Stimulated activated CD4-positive, alpha-beta T cell treated with anti-CD3 and anti-CD28 coated beads, Interleukin-2, amount 100 ng/mL, for 4 hours (primary cell): Measurements from ENCODE around the gene SLC38A2.
A peak's percentile ranks its signal among the peaks of the same experiment; 100 is the strongest.
"Not testable (repeated sequence)": the region's sequence is repeated elsewhere in the genome, so short reads cannot be mapped to it uniquely, and the experiment has no call there.

Experiments used
- DNase-seq: peaks from one replicate; pipeline ENCODE4 v3.0.0-alpha.2; 2020; ENCODE audit warnings: low read depth

SLC38A2 gene

GRCh38 chr12:46372544-46373300 lies at the start of gene SLC38A2:
TSS of gene SLC38A2 (minus strand) at chr12:46372773. CDS start at chr12:46371293, 1,480 bp downstream.
- peak; percentile 96 for DNase-seq

GRCh38 chr12:46419675-46420074 lies 47.1 kb upstream of the SLC38A2 start:
- DNase-seq, result no peak

- no peak for DNase-seq
These were observed 43.0 kb upstream of the SLC38A2 start for GRCh38 chr12:46415552-46415951.

- DNase-seq, result no peak
These were observed 42.2 kb upstream of the SLC38A2 start for GRCh38 chr12:46414591-46415268.

- DNase-seq, result no peak
These were observed 40.8 kb upstream of the SLC38A2 start for GRCh38 chr12:46413368-46413767.

- DNase-seq, result no peak
These were observed 40.3 kb upstream of the SLC38A2 start for GRCh38 chr12:46412857-46413256.

- no peak for DNase-seq
These were observed 37.9 kb upstream of the SLC38A2 start for GRCh38 chr12:46410495-46410894.

GRCh38 chr12:46409974-46410373 lies 37.4 kb upstream of the SLC38A2 start:
- no peak for DNase-seq

- no peak for DNase-seq
These were observed 36.8 kb upstream of the SLC38A2 start for GRCh38 chr12:46409342-46409741.

GRCh38 chr12:46408441-46408840 lies 35.9 kb upstream of the SLC38A2 start:
- DNase-seq, result no peak

GRCh38 chr12:46407361-46407760 lies 34.8 kb upstream of the SLC38A2 start:
- DNase-seq, result no peak

- no peak for DNase-seq
These were observed 33.9 kb upstream of the SLC38A2 start for GRCh38 chr12:46406352-46407027.

- no peak for DNase-seq
These were observed 32.2 kb upstream of the SLC38A2 start for GRCh38 chr12:46404733-46405132.

- no peak for DNase-seq
These were observed 31.7 kb upstream of the SLC38A2 start for GRCh38 chr12:46404225-46404631.

- no peak for DNase-seq
These were observed 31.1 kb upstream of the SLC38A2 start for GRCh38 chr12:46403719-46404070.

GRCh38 chr12:46402941-46403718 lies 30.6 kb upstream of the SLC38A2 start:
- no peak for DNase-seq

GRCh38 chr12:46402451-46402850 lies 29.9 kb upstream of the SLC38A2 start:
- DNase-seq, result no peak

- DNase-seq, result no peak
These were observed 29.1 kb upstream of the SLC38A2 start for GRCh38 chr12:46401662-46402061.

GRCh38 chr12:46400406-46400805 lies 27.8 kb upstream of the SLC38A2 start:
- DNase-seq, result no peak

- not testable (repeated sequence) for DNase-seq
These were observed 27.1 kb upstream of the SLC38A2 start for GRCh38 chr12:46399461-46400248.

GRCh38 chr12:46396826-46397225 lies 24.3 kb upstream of the SLC38A2 start:
- DNase-seq, result no peak
